IPS-18c (cell line): ENCODE data around the gene CASP7.
"Not testable (repeated sequence)": the region's sequence is repeated elsewhere in the genome, so short reads cannot be mapped to it uniquely, and the experiment has no call there.

Source experiments
- H3K4me3 ChIP-seq: 2 replicates; pipeline ENCODE4 v1.7.0; 2013; ENCODE audit warnings: low read depth, mild to moderate bottlenecking, low read length, moderate library complexity; ENCODE audit not compliant: insufficient read depth
- H3K9me3 ChIP-seq: one replicate; pipeline ENCODE4 v1.6.1; 2013; ENCODE audit warnings: mild to moderate bottlenecking, low read length, moderate library complexity; ENCODE audit not compliant: control insufficient read depth, insufficient read depth

The CASP7 gene

GRCh38 chr10:113765910-113766309 is 86.2 kb downstream of the CASP7 start:
- H3K4me3 ChIP-seq: no peak overlapping the region

GRCh38 chr10:113767222-113767621 is 87.5 kb downstream of the CASP7 start:
- peaks cover 2% of the 10 kb centered on the region for H3K9me3 ChIP-seq
- H3K4me3 ChIP-seq: no peak overlapping the region

More at GRCh38 chr10:113765910-113766309, 86.2 kb downstream of the CASP7 start:
- peaks cover 2% of the 10 kb centered on the region for H3K9me3 ChIP-seq

GRCh38 chr10:113770346-113770745 is 90.6 kb downstream of the CASP7 start:
- H3K9me3 ChIP-seq: peaks cover 2% of the 10 kb centered on the region

GRCh38 chr10:113771131-113771530 is 91.4 kb downstream of the CASP7 start:
- not testable (repeated sequence) for H3K9me3 ChIP-seq, H3K4me3 ChIP-seq

More at GRCh38 chr10:113770346-113770745, 90.6 kb downstream of the CASP7 start:
- H3K4me3 ChIP-seq: no peak overlapping the region

GRCh38 chr10:113775686-113776294 is 96.1 kb downstream of the CASP7 start:
- no peaks in the 10 kb centered on the region for H3K9me3 ChIP-seq
- H3K4me3 ChIP-seq: no peak overlapping the region

GRCh38 chr10:113776553-113776952 is 96.8 kb downstream of the CASP7 start:
- Histone ChIP-seq H3K4me3 (no peak overlapping the region), H3K9me3 (no peaks in the 10 kb centered on the region)
